Body of pancreas (tissue), 4 donors: ENCODE results near the gene CFAP69. TPM values are rescaled to one million over a fixed set of nuclear protein-coding genes. Genes with fewer than 3 reads are reported as not detected.
"Not testable (repeated sequence)": the region's sequence is repeated elsewhere in the genome, so short reads cannot be mapped to it uniquely, and the experiment has no call there.

Experiments used
- ATAC-seq: fragments of 150-250 bp; one replicate; pipeline ENCODE4 v1.9.1; 2016
- DNase-seq, 4 donors: peaks; one replicate each; pipeline ENCODE4 v3.0.0-alpha.2; 2019
- H3K27ac ChIP-seq, 4 donors: fragments of 200-600 bp; sonication (generic); 1 replicate in 3 of 4; 2 replicates in 1 of 4; pipeline versions ENCODE4 v1.5.1 to v1.6.1; 2016 to 2019; ENCODE audit warnings: mild to moderate bottlenecking in 1 of 4, mixed read lengths in 1 of 4, moderate library complexity in 1 of 4
- H3K27me3 ChIP-seq, 2 donors: fragments of 200-600 bp; sonication (generic); one replicate each; pipeline ENCODE4 v1.6.0; 2016; ENCODE audit warnings: mild to moderate bottlenecking in 1 of 2
- H3K36me3 ChIP-seq, 2 donors: fragments of 200-600 bp; sonication (generic); replicated peaks in 1 of 2; 2 replicates each; pipeline ENCODE4 v1.5.1; 2016; ENCODE audit warnings: low read depth in 2 of 2; ENCODE audit not compliant: insufficient read depth in 1 of 2
- H3K4me1 ChIP-seq: fragments of 200-600 bp; sonication (generic); one replicate; pipeline ENCODE4 v1.6.0; 2016
- H3K4me3 ChIP-seq, 2 donors: fragments of 200-600 bp; sonication (generic); 1 replicate in 1 of 2; 2 replicates in 1 of 2; pipeline ENCODE4 v1.5.1; 2016 to 2019
- H3K9me3 ChIP-seq, 3 donors: fragments of 200-600 bp; sonication (generic); 1 replicate in 2 of 3; 2 replicates in 1 of 3; pipeline ENCODE4 v1.5.1; 2016
- CTCF ChIP-seq, 7 experiments: fragments of 450-650 bp in 4 of 7; fragments of 200-600 bp in 3 of 7; sonication (generic) in 3 of 7; IDR thresholded peaks; one replicate each; pipeline ENCODE4 v1.5.1; 2016 to 2019; ENCODE audit warnings: antibody characterized with exemption in 7 of 7
- POLR2A ChIP-seq, 3 donors: fragments of 450-650 bp; IDR thresholded peaks; one replicate each; pipeline ENCODE4 v1.6.1; 2016; ENCODE audit warnings: antibody characterized with exemption in 3 of 3, mild to moderate bottlenecking in 2 of 3
- WGBS, 2 donors: methylation state at CpG; one replicate each; pipeline ENCODE4 v1.1.5; 2017; 5-methylcytosine and 5-hydroxymethylcytosine counted together
- intact Hi-C: fragments of 100-400 bp; cut with DNase I; formaldehyde crosslinking; loops from one replicate; pipeline ENCODE4 v1.15.1; 2023
- total RNA-seq, 2 donors: library from RNA; depleted of rRNA; stranded (reverse); fragments of >200 nt; gene quantifications; one replicate each; pipeline ENCODE4 v1.1.0, GENCODE V29; 2016

Gene CFAP69
- total RNA-seq, 2 donors from 2014 or later: 16.6 to 26.4 TPM

DNA sequence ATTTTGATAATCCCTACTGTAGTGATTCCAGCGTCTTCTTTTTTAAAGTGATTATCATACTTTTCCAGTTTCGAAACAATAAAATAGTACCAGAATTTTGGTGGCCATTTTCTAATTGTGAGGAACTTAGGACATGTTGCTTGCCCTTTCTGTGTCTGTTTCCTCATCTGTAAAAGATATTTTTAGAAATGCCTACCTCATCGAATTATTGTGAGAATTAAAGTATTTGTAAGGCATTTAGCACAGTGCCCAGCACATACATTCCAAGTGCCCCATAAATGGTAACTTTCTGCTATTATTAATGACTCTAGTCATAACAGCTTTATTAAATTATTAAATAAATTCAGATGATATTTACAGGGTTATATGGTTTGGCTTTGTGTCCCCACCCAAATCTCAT lies 3.7 kb downstream of the CFAP69 start:
- Histone ChIP-seq H3K27ac (no peak overlapping the region), H3K4me1 (peaks cover 22% of the 10 kb centered on the region), H3K36me3 (no peaks in the 10 kb centered on the region), H3K27me3 (no peaks in the 10 kb centered on the region), H3K9me3 (no peaks in the 10 kb centered on the region), H3K4me3 (no peak overlapping the region)
- intact Hi-C loops: no loop called here
- TF ChIP-seq CTCF (IDR thresholded peaks at IDR 0.05) (no peak), POLR2A (IDR thresholded peaks at IDR 0.05) (no peak)
- DNase-seq (no peak), ATAC-seq (no peak)
- WGBS, 2 donors: 75 to 76% methylated on average over 3 of the region's 3 CpGs

DNA sequence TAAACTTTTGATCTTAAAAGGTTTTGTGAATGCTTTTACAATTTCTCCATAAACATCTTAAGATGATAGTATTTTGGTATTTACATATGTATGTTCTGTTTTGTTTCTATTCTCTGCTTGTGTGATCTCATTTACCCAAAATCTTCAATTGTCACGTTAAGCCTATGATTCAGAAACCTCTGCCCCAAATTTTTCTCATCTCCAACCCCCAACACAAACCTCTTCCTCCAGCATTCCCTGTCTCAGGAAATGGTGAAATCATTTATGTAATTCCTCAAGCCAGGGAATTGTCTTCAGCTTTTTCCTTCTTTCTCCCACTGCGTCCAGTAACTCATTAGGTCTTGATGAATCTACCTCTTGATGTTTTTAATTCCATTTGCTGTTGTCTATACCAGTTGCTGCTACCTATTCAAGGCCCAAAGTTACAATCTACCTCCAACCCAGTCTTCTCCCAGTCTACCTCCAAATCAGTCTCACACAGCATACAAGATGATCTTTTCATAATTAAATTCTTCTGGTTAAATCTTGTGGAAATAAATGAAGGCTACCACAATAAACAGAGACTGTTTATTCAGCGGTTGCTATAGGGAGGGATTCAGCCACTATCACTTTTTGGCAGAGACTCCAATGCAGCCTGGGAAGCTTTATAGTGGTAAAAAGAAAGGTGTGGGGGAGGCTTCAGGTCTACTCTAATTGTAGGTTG lies 5.8 kb downstream of the CFAP69 start:
- DNase-seq (no peak), ATAC-seq (no peak)
- H3K4me1 ChIP-seq: peaks cover 13% of the 10 kb centered on the region
- 56 to 70% methylated on average over 3 of the region's 3 CpGs for WGBS, 2 donors
- H3K36me3 ChIP-seq: no peaks in the 10 kb centered on the region
- H3K27me3 ChIP-seq: no peaks in the 10 kb centered on the region
- no peak overlapping the region for H3K4me3 ChIP-seq
- H3K9me3 ChIP-seq: no peaks in the 10 kb centered on the region
- TF ChIP-seq CTCF (IDR thresholded peaks at IDR 0.05) (no peak), POLR2A (IDR thresholded peaks at IDR 0.05) (no peak)
- intact Hi-C loops: no loop called here
- no peak overlapping the region for H3K27ac ChIP-seq

- Histone ChIP-seq H3K36me3 (no peaks in the 10 kb centered on the region), H3K27ac (no peak overlapping the region), H3K4me3 (no peak overlapping the region), H3K27me3 (no peaks in the 10 kb centered on the region), H3K4me1 (peaks cover 8% of the 10 kb centered on the region), H3K9me3 (no peaks in the 10 kb centered on the region)
- intact Hi-C loops: no loop called here
- ATAC-seq (no peak), DNase-seq (no peak)
- 76 to 78% methylated on average over 1 of the region's 1 CpG for WGBS, 2 donors
- TF ChIP-seq POLR2A (IDR thresholded peaks at IDR 0.05): no peak
- TF ChIP-seq CTCF (IDR thresholded peaks at IDR 0.05): no peak
Measured at GRCh38 chr7:90251304-90251635, 6.3 kb downstream of the CFAP69 start.

- H3K4me1 ChIP-seq, H3K4me3 ChIP-seq, DNase-seq, H3K9me3 ChIP-seq, H3K36me3 ChIP-seq, H3K27me3 ChIP-seq, ATAC-seq, intact Hi-C loops, H3K27ac ChIP-seq: not testable (repeated sequence)
- WGBS, 2 donors: 90 to 94% methylated on average over 5 of the region's 5 CpGs
Measured at GRCh38 chr7:90256011-90256410, 11.0 kb downstream of the CFAP69 start.

GRCh38 chr7:90256778-90257177 lies 11.8 kb downstream of the CFAP69 start:
- ATAC-seq: no peak
- intact Hi-C loops: no loop called here
- 83 to 97% methylated on average over 1 of the region's 1 CpG for WGBS, 2 donors

More at GRCh38 chr7:90256778-90257177, 11.8 kb downstream of the CFAP69 start:
- H3K27me3 ChIP-seq: no peaks in the 10 kb centered on the region
- H3K36me3 ChIP-seq: no peaks in the 10 kb centered on the region
- H3K27ac ChIP-seq: no peak overlapping the region
- TF ChIP-seq POLR2A (IDR thresholded peaks at IDR 0.05) (no peak), CTCF (IDR thresholded peaks at IDR 0.05) (no peak)
- no peaks in the 10 kb centered on the region for H3K9me3 ChIP-seq
- H3K4me1 ChIP-seq: no peaks in the 10 kb centered on the region
- DNase-seq: no peak
- no peak overlapping the region for H3K4me3 ChIP-seq
